GM10847 (cell line): ENCODE measurements around the gene NANOS2.

ENCODE experiments used
- POLR2A ChIP-seq: IDR thresholded peaks from 2 replicates; pipeline ENCODE4 v1.6.1; 2011; ENCODE audit not compliant: insufficient read length; ENCODE audit errors: extremely low read depth

NANOS2 gene

GRCh38 chr19:45935267-45935666 is 20.7 kb upstream of the NANOS2 start:
- TF ChIP-seq POLR2A, result no peak

GRCh38 chr19:45934551-45935230 is 20.1 kb upstream of the NANOS2 start:
- no peak for TF ChIP-seq POLR2A

GRCh38 chr19:45933759-45934158 is 19.2 kb upstream of the NANOS2 start:
- no peak for TF ChIP-seq POLR2A

GRCh38 chr19:45931055-45931454 is 16.5 kb upstream of the NANOS2 start:
- no peak for TF ChIP-seq POLR2A

- TF ChIP-seq POLR2A, result no peak
These were observed 14.7 kb upstream of the NANOS2 start for GRCh38 chr19:45929247-45929646.

GRCh38 chr19:45927565-45928261 is 13.1 kb upstream of the NANOS2 start:
- TF ChIP-seq POLR2A, result peak; percentile 74

- TF ChIP-seq POLR2A, result no peak
These were observed 10.4 kb upstream of the NANOS2 start for GRCh38 chr19:45924891-45925447.

- no peak for TF ChIP-seq POLR2A
These were observed 7.7 kb upstream of the NANOS2 start for GRCh38 chr19:45922281-45922680.

GRCh38 chr19:45920458-45920857 is 5.9 kb upstream of the NANOS2 start:
- TF ChIP-seq POLR2A, result no peak

- no peak for TF ChIP-seq POLR2A
These were observed 5.1 kb upstream of the NANOS2 start for GRCh38 chr19:45919678-45920077.

GRCh38 chr19:45918721-45919120 is 4.1 kb upstream of the NANOS2 start:
- no peak for TF ChIP-seq POLR2A

GRCh38 chr19:45917421-45918091 is 3.0 kb upstream of the NANOS2 start:
- no peak for TF ChIP-seq POLR2A

- TF ChIP-seq POLR2A, result no peak
These were observed 3.3 kb downstream of the NANOS2 start for GRCh38 chr19:45911291-45911690.

- no peak for TF ChIP-seq POLR2A
These were observed 5.6 kb downstream of the NANOS2 start for GRCh38 chr19:45908956-45909355.

- TF ChIP-seq POLR2A, result no peak
These were observed 8.4 kb downstream of the NANOS2 start for GRCh38 chr19:45906221-45906620.

GRCh38 chr19:45905011-45905410 is 9.6 kb downstream of the NANOS2 start:
- no peak for TF ChIP-seq POLR2A
